ENCODE data around the gene SLC32A1. TPM values are rescaled to one million over a fixed set of nuclear protein-coding genes. Genes with fewer than 3 reads are reported as not detected.

The SLC32A1 gene
- total and polyA plus RNA-seq, 2 donors (not counting 3 experiments of a cell fraction or from before 2014, with no cell fraction given), result 0.04 TPM; not detected in 1

DNA sequence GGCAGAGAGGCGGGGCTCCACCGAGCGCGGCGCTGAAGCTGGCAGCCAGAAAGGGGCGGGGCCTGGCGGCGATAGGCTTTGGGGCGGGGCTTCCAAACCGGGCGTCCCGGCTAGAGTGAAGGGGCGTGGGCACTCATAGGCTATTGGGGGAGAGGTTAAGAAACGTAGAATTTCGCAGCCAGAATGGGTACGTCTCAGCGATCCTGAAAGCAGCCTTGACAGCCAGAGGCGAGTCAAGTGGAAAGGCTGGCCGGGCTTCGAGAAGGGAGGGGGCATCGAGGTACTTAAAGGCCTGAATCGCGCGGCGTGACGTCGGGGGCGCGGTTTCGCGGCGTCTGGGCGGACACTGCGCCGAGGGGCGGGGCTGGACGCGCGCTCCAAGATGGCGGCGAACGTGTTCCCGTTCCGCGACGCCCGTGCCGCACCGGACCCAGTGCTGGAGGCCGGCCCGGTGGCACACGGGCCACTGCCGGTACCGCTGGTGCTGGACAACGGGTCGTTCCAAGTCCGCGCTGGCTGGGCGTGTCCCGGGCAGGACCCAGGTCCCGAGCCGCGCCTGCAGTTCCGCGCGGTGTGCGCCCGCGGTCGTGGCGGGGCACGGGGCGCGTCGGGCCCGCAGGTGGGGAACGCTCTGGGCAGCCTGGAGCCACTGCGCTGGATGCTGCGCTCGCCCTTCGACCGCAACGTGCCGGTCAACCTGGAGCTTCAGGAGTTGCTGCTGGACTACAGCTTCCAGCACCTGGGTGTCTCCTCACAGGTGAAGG is 24.0 kb downstream of the SLC32A1 start, which contains the start of gene ACTR5:
TSS of gene ACTR5 (plus strand) at position 364 of the 764 bp plus-strand sequence. CDS start at position 383, 19 bp downstream.
- intact Hi-C loops (cut with micrococcal nuclease), result loop anchor here (1.0 to 5.0 kb wide), 5 partner anchors 17 to 299 kb away; partner anchors contain the start of genes DHX35 and PPP1R16B
- H3K4me1 ChIP-seq (ENCODE audit: control insufficient read depth, extremely low read depth, insufficient read depth, low read length), result peaks cover 6% of the 10 kb centered on the region
- peaks cover 2% of the 10 kb centered on the region for H3K79me2 ChIP-seq (ENCODE audit: control insufficient read depth, insufficient read depth, low read length)
- H3K9me1 ChIP-seq (replicated peaks; ENCODE audit: control insufficient read depth, extremely low read depth, insufficient read depth, low read length), result no peaks in the 10 kb centered on the region
- FAIRE-seq (peak; percentile 88), DNase-seq (ENCODE audit: low read depth, low spot score) (peak; percentile 94)
- no TSS peak for BruUV-seq (replicated peaks)
- ChIA-PET CTCF (interaction anchor here (0.8 to 5.3 kb wide), 8 partner anchors 16 to 178 kb away, joined by 3 to 52 read pairs (median 8); partner anchors contain the start of genes FAM83D and SLC32A1), POLR2A (no interaction called here)
- H3K27me3 ChIP-seq (ENCODE audit: control insufficient read depth in 2 of 2, insufficient read depth in 2 of 2, low read length in 2 of 2), result no peaks in the 10 kb centered on the region
- no peaks in the 10 kb centered on the region for H4K20me1 ChIP-seq (replicated peaks; ENCODE audit: control insufficient read depth, extremely low read depth, insufficient read depth, low read length)
- peak; percentile 80 for TF ChIP-seq POLR2A (IDR thresholded peaks at IDR 0.05; ENCODE audit: low read depth, low read length)
- peak; percentile 79 for TF ChIP-seq POLR2AphosphoS5 (IDR thresholded peaks at IDR 0.05; ENCODE audit: insufficient read depth, low read depth, low read length)
- TF ChIP-seq GATA2 (IDR thresholded peaks at IDR 0.05; ENCODE audit: insufficient read depth, insufficient read length, low read depth, low read length), result no peak
- no peak for TF ChIP-seq MYC (IDR thresholded peaks at IDR 0.05; ENCODE audit: low read depth, low read length)
- no peak for TF ChIP-seq JUN (IDR thresholded peaks at IDR 0.05; ENCODE audit: borderline replicate concordance, insufficient read depth, insufficient read length, low read depth)
- TF ChIP-seq FOS (IDR thresholded peaks at IDR 0.05; ENCODE audit: borderline replicate concordance, insufficient read depth, low read length), result no peak
- no peak for TF ChIP-seq CTCF (IDR thresholded peaks at IDR 0.05; ENCODE audit: extremely low read depth in 1 of 2, insufficient read depth in 1 of 2, low read depth in 1 of 2, low read length in 2 of 2)
- TF ChIP-seq MAX (IDR thresholded peaks at IDR 0.05; ENCODE audit: insufficient read depth, insufficient read length), result no peak
- no peak for TF ChIP-seq EZH2 (IDR thresholded peaks at IDR 0.05; ENCODE audit: borderline replicate concordance, low read depth, low read length, severe bottlenecking)
- H3K9me3 ChIP-seq (replicated peaks; ENCODE audit: control insufficient read depth, insufficient read depth, low read length), result no peaks in the 10 kb centered on the region
- H3K9ac ChIP-seq (replicated peaks; ENCODE audit: extremely low read depth, insufficient read depth, low read length), result peak within 1 kb of the TSS; percentile 41
- H2AFZ ChIP-seq (ENCODE audit: low read depth, low read length), result peak within 1 kb of the TSS; percentile 89
- peak within 1 kb of the TSS; percentile 26 to 86 (median 77) for H3K4me3 ChIP-seq (replicated peaks in 1 of 3; ENCODE audit: insufficient read depth in 1 of 3, low read depth in 1 of 3, low read length in 3 of 3)
- H3K27ac ChIP-seq (ENCODE audit: insufficient read depth, low read depth, low read length), result peak within 1 kb of the TSS; percentile 46
- dilution Hi-C loops (cut with MboI; ENCODE audit: extremely low pct_ligation_motif_present, low sequenced_read_pairs), result no loop called here
- peak within 1 kb of the TSS; percentile 62 for H3K4me2 ChIP-seq (ENCODE audit: insufficient read depth, low read length)
- peaks cover 2% of the 10 kb centered on the region in 2 experiments for H3K36me3 ChIP-seq (ENCODE audit: control insufficient read depth in 2 of 2, extremely low read depth in 1 of 2, insufficient read depth in 2 of 2, low read length in 2 of 2)

Data from endothelial cell of umbilical vein (primary cell).